HepG2 (cell line): Measurements from ENCODE around the gene NDRG2. TPM values are rescaled to one million over a fixed set of nuclear protein-coding genes. Genes with fewer than 3 reads are reported as not detected.

Source experiments
- ARNTL ChIP-seq: sonication (generic); formaldehyde crosslinking; IDR thresholded peaks from 2 replicates; pipeline ENCODE4 v1.4.0; 2020; ENCODE audit warnings: mild to moderate bottlenecking, missing genetic modification reagents
- KMT2A ChIP-seq: sonication (generic); formaldehyde crosslinking; IDR thresholded peaks from 2 replicates; pipeline ENCODE4 v1.4.0; 2020; ENCODE audit warnings: missing genetic modification reagents
- MAZ ChIP-seq, 2 experiments: sonication (generic) in 1 of 2; formaldehyde crosslinking in 1 of 2; IDR thresholded peaks; 2 replicates each; pipeline versions ENCODE4 v1.5.0 to v1.6.1; 2012 to 2020; ENCODE audit warnings: low read depth in 2 of 2, mild to moderate bottlenecking in 2 of 2, borderline replicate concordance in 1 of 2, improper control_type of control experiment in 1 of 2, low read length in 1 of 2, missing genetic modification reagents in 1 of 2, moderate library complexity in 1 of 2
- MED8 ChIP-seq: sonication (generic); formaldehyde crosslinking; IDR thresholded peaks from 2 replicates; pipeline ENCODE4 v1.8.1; 2023; ENCODE audit warnings: mild to moderate bottlenecking, missing genetic modification reagents; ENCODE audit not compliant: insufficient replicate concordance
- NFATC3 ChIP-seq: sonication (generic); formaldehyde crosslinking; IDR thresholded peaks from 2 replicates; pipeline ENCODE4 v1.5.1; 2020; ENCODE audit warnings: mild to moderate bottlenecking, missing genetic modification reagents
- NFE2L1 ChIP-seq: sonication (generic); formaldehyde crosslinking; IDR thresholded peaks from 2 replicates; pipeline ENCODE4 v1.4.0; 2020; ENCODE audit warnings: missing genetic modification reagents, mild to moderate bottlenecking, borderline replicate concordance
- NKX3-1 ChIP-seq: sonication (generic); formaldehyde crosslinking; IDR thresholded peaks from 2 replicates; pipeline ENCODE4 v1.5.0; 2020; ENCODE audit warnings: missing genetic modification reagents
- NONO ChIP-seq, 2 experiments: fragments of 450-650 bp in 1 of 2; sonication (generic) in 1 of 2; formaldehyde crosslinking in 1 of 2; IDR thresholded peaks in 1 of 2; conservative IDR thresholded peaks in 1 of 2; 2 replicates each; pipeline versions ENCODE4 v1.6.1 to v1.8.0; 2017 to 2022; ENCODE audit warnings: mild to moderate bottlenecking in 1 of 2, missing genetic modification reagents in 1 of 2, moderate library complexity in 1 of 2
- SAFB2 ChIP-seq: sonication (generic); formaldehyde crosslinking; IDR thresholded peaks from 2 replicates; pipeline ENCODE4 v1.5.1; 2020; ENCODE audit warnings: missing genetic modification reagents, low read depth, mild to moderate bottlenecking, borderline replicate concordance
- SMAD3 ChIP-seq: sonication (generic); formaldehyde crosslinking; IDR thresholded peaks from 2 replicates; pipeline ENCODE4 v1.4.0; 2020; ENCODE audit warnings: missing genetic modification reagents
- SMYD3 ChIP-seq: sonication (generic); formaldehyde crosslinking; IDR thresholded peaks from 2 replicates; pipeline ENCODE4 v1.8.1; 2023; ENCODE audit warnings: mild to moderate bottlenecking, missing genetic modification reagents
- SNAPC2 ChIP-seq: sonication (generic); formaldehyde crosslinking; IDR thresholded peaks from 2 replicates; pipeline ENCODE4 v1.8.1; 2022; ENCODE audit warnings: mild to moderate bottlenecking, missing genetic modification reagents
- UBTF ChIP-seq: sonication (generic); formaldehyde crosslinking; IDR thresholded peaks from 2 replicates; pipeline ENCODE4 v1.4.0; 2020; ENCODE audit warnings: mild to moderate bottlenecking, missing genetic modification reagents
- ZFP41 ChIP-seq: sonication (generic); formaldehyde crosslinking; IDR thresholded peaks from 2 replicates; pipeline ENCODE4 v1.4.0; 2020; ENCODE audit warnings: mild to moderate bottlenecking, missing genetic modification reagents, borderline replicate concordance
- ZNF225 ChIP-seq: sonication (generic); formaldehyde crosslinking; IDR thresholded peaks from 2 replicates; pipeline ENCODE4 v1.4.0; 2020; ENCODE audit warnings: mild to moderate bottlenecking, missing genetic modification reagents
- ZNF570 ChIP-seq: sonication (generic); formaldehyde crosslinking; IDR thresholded peaks from 2 replicates; pipeline ENCODE4 v1.4.0; 2020; ENCODE audit warnings: mild to moderate bottlenecking, missing genetic modification reagents, borderline replicate concordance
- ZNF761 ChIP-seq: sonication (generic); formaldehyde crosslinking; conservative IDR thresholded peaks from 2 replicates; pipeline ENCODE4 v1.4.0; 2020; ENCODE audit warnings: mild to moderate bottlenecking, missing genetic modification reagents
- polyA plus RNA-seq, 8 experiments: library from polyadenylated mRNA; depleted of rRNA in 3 of 8; stranded (reverse) in 7 of 8; unstranded in 1 of 8; fragments of >200 nt; fragmentation: Illumina TruSeq in 4 of 8; extraction: Trizol in 4 of 8; gene quantifications; 2 replicates each; pipeline versions ENCODE4 v1.2.1 to v1.2.3, GENCODE V29; 2011 to 2016; ENCODE audit warnings: low read depth in 4 of 8, missing spikeins in 1 of 8, mixed read lengths in 1 of 8; ENCODE audit not compliant: insufficient read depth in 1 of 8
- total RNA-seq, 5 experiments: library from RNA; depleted of rRNA; stranded (reverse); fragments of >200 nt; fragmentation: Illumina TruSeq; extraction: Trizol; gene quantifications; 2 replicates each; pipeline ENCODE4 v1.2.3, GENCODE V29; 2016; ENCODE audit warnings: low read depth in 1 of 5
- TF ChIP-seq, protein P1 (sequence below): sonication (generic); formaldehyde crosslinking; IDR thresholded peaks from 2 replicates; pipeline ENCODE4 v1.4.0; 2020; ENCODE audit warnings: missing genetic modification reagents
- TF ChIP-seq, protein P2 (sequence below): sonication (generic); formaldehyde crosslinking; IDR thresholded peaks from 2 replicates; pipeline ENCODE4 v1.9.0; 2022; ENCODE audit warnings: missing genetic modification reagents, mild to moderate bottlenecking, borderline replicate concordance
- TF ChIP-seq, protein P3 (sequence below): sonication (generic); formaldehyde crosslinking; IDR thresholded peaks from 2 replicates; pipeline ENCODE4 v1.4.0; 2020; ENCODE audit warnings: missing genetic modification reagents

NDRG2 gene
- total and polyA plus RNA-seq, 2 of the 13 experiments (the other 11 are each of a cell fraction or from before 2014, with no cell fraction given): 27.2 to 189 TPM

- TF ChIP-seq SMAD3 (CRISPR knock-in tag) (no peak), ZNF761 (CRISPR knock-in tag) (no peak), NONO (IDR thresholded peaks at IDR 0.05) (no peak), NONO (CRISPR knock-in tag; conservative IDR thresholded peaks at IDR 0.05) (0 out of 2 replicates have a peak, but pooled peaks have one; percentile 33), ZNF570 (CRISPR knock-in tag) (no peak), MED8 (CRISPR knock-in tag) (no peak), NFE2L1 (no peak), SMYD3 (CRISPR knock-in tag) (no peak), NFATC3 (CRISPR knock-in tag) (no peak), ZFP41 (CRISPR knock-in tag) (no peak), SAFB2 (CRISPR knock-in tag) (no peak), MAZ (IDR thresholded peaks at IDR 0.05; ENCODE audit: borderline replicate concordance, low read depth, low read length) (no peak), MAZ (CRISPR knock-in tag; IDR thresholded peaks at IDR 0.05; ENCODE audit: low read depth) (no peak), KMT2A (CRISPR knock-in tag) (no peak), SNAPC2 (CRISPR knock-in tag) (no peak), ZNF225 (CRISPR knock-in tag) (0 out of 2 replicates have a peak, but pooled peaks have one; percentile 46), UBTF (CRISPR knock-in tag) (no peak), NKX3-1 (no peak), ARNTL (CRISPR knock-in tag) (no peak)
- TF ChIP-seq, protein P1, sequence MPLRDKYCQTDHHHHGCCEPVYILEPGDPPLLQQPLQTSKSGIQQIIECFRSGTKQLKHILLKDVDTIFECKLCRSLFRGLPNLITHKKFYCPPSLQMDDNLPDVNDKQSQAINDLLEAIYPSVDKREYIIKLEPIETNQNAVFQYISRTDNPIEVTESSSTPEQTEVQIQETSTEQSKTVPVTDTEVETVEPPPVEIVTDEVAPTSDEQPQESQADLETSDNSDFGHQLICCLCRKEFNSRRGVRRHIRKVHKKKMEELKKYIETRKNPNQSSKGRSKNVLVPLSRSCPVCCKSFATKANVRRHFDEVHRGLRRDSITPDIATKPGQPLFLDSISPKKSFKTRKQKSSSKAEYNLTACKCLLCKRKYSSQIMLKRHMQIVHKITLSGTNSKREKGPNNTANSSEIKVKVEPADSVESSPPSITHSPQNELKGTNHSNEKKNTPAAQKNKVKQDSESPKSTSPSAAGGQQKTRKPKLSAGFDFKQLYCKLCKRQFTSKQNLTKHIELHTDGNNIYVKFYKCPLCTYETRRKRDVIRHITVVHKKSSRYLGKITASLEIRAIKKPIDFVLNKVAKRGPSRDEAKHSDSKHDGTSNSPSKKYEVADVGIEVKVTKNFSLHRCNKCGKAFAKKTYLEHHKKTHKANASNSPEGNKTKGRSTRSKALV (CRISPR knock-in tag): no peak
- TF ChIP-seq, protein P2, sequence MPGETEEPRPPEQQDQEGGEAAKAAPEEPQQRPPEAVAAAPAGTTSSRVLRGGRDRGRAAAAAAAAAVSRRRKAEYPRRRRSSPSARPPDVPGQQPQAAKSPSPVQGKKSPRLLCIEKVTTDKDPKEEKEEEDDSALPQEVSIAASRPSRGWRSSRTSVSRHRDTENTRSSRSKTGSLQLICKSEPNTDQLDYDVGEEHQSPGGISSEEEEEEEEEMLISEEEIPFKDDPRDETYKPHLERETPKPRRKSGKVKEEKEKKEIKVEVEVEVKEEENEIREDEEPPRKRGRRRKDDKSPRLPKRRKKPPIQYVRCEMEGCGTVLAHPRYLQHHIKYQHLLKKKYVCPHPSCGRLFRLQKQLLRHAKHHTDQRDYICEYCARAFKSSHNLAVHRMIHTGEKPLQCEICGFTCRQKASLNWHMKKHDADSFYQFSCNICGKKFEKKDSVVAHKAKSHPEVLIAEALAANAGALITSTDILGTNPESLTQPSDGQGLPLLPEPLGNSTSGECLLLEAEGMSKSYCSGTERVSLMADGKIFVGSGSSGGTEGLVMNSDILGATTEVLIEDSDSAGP (CRISPR knock-in tag): no peak
- TF ChIP-seq, protein P3, sequence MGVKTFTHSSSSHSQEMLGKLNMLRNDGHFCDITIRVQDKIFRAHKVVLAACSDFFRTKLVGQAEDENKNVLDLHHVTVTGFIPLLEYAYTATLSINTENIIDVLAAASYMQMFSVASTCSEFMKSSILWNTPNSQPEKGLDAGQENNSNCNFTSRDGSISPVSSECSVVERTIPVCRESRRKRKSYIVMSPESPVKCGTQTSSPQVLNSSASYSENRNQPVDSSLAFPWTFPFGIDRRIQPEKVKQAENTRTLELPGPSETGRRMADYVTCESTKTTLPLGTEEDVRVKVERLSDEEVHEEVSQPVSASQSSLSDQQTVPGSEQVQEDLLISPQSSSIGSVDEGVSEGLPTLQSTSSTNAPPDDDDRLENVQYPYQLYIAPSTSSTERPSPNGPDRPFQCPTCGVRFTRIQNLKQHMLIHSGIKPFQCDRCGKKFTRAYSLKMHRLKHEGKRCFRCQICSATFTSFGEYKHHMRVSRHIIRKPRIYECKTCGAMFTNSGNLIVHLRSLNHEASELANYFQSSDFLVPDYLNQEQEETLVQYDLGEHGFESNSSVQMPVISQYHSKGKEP (CRISPR knock-in tag): no peak
Observed at GRCh38 chr14:21072781-21073339, 48.0 kb upstream of the NDRG2 start (continued).
